HEK293 (cell line): ENCODE measurements around the gene CSRP1.

Source experiments
- TCF7L2 ChIP-seq: IDR thresholded peaks from 2 replicates; pipeline ENCODE4 v1.6.1; 2011; ENCODE audit warnings: low read depth, mild to moderate bottlenecking, inconsistent platforms, low read length, moderate library complexity, borderline replicate concordance
- ZNF585B ChIP-seq: fragments of 450-650 bp; formaldehyde crosslinking; IDR thresholded peaks from 2 replicates; pipeline ENCODE4 v1.5.1; 2016; ENCODE audit warnings: missing biosample characterization, missing genetic modification characterization
- ZNF76 ChIP-seq: fragments of 450-650 bp; formaldehyde crosslinking; IDR thresholded peaks from 2 replicates; pipeline ENCODE4; 2016; ENCODE audit warnings: low read depth, missing biosample characterization, missing genetic modification characterization, borderline replicate concordance
- TF ChIP-seq, protein P1 (sequence below): fragments of 450-650 bp; formaldehyde crosslinking; IDR thresholded peaks from 2 replicates; pipeline ENCODE4 v1.5.1; 2016; ENCODE audit warnings: missing biosample characterization, missing genetic modification characterization

DNA sequence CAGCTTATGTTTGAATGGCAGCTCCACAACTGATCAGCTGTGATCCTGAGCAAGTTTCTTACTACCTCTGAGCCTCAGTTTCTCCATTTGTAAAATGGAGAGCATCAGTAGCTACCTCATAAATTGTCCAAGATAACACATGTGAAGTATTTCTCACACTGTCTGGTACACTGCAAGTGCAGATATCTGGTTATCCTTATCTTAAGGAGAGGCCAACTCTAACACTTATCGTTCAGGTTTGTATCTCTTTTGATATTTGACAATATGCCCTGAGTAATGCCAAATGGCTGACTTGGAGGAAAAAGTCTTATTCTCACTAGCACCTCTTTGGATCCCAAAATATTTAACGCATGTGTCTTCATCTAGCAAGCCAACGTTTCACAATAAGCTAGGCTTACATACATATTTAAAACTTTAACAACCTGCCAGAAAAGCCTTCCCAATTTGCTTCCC lies 2.7 kb downstream of the CSRP1 start:
- TF ChIP-seq ZNF76 (tag by site-specific recombination) (no peak), TCF7L2 (no peak), ZNF585B (tag by site-specific recombination) (no peak)
- TF ChIP-seq, protein P1, sequence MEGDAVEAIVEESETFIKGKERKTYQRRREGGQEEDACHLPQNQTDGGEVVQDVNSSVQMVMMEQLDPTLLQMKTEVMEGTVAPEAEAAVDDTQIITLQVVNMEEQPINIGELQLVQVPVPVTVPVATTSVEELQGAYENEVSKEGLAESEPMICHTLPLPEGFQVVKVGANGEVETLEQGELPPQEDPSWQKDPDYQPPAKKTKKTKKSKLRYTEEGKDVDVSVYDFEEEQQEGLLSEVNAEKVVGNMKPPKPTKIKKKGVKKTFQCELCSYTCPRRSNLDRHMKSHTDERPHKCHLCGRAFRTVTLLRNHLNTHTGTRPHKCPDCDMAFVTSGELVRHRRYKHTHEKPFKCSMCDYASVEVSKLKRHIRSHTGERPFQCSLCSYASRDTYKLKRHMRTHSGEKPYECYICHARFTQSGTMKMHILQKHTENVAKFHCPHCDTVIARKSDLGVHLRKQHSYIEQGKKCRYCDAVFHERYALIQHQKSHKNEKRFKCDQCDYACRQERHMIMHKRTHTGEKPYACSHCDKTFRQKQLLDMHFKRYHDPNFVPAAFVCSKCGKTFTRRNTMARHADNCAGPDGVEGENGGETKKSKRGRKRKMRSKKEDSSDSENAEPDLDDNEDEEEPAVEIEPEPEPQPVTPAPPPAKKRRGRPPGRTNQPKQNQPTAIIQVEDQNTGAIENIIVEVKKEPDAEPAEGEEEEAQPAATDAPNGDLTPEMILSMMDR = no peak
